Stimulated activated CD8-positive, alpha-beta memory T cell treated with anti-CD3 and anti-CD28 coated beads, Interleukin-2, amount 100 ng/mL, for 1 hour (primary cell): ENCODE data around the gene CRACR2B.

Experiments
- DNase-seq, 2 donors: peaks; one replicate each; pipeline ENCODE4 v3.0.0-alpha.2; 2020; ENCODE audit warnings: low read depth in 2 of 2

Gene CRACR2B

DNA sequence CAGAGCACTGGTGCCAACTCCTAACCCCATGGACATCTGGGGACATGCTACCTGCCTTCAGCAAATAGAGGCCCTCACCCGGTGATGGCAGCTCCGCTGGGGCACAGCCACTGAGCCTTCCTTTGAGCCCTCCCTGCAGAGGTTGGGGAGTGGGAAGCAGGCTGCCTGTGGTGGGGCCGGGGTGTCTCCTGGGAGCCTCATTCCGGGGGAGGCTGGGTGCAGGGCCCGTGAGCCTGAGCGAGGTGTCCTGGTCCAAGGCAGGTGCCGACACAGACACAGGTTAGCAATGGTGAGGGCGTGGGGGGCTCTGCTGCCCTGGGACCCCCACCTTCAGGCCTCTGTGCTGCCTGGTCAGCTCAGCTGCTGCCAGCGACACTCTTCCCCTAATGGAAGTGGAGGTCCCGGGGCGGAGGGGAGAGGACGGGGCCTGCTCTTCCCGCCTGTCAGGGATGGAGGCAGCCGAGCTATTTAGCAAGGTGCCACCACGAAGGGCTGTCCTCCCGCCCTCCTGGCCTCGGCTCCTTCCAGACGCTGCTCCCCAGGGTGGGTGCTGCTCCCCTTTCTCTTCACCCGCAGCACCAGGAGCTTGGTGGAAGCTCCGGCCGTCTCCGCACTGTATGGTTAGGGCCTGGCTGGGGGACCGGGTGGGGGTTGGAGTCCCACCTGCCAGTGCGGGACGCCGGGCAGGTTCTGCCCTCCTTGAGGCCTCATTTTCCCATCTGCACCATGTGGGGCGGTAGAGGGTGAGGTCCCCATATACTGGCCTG lies 26.1 kb downstream of the CRACR2B start:
- no peak for DNase-seq

- no peak for DNase-seq
Measured at GRCh38 chr11:854601-855329, 27.0 kb downstream of the CRACR2B start.

GRCh38 chr11:855330-855674 lies 27.6 kb downstream of the CRACR2B start:
- no peak for DNase-seq

DNA sequence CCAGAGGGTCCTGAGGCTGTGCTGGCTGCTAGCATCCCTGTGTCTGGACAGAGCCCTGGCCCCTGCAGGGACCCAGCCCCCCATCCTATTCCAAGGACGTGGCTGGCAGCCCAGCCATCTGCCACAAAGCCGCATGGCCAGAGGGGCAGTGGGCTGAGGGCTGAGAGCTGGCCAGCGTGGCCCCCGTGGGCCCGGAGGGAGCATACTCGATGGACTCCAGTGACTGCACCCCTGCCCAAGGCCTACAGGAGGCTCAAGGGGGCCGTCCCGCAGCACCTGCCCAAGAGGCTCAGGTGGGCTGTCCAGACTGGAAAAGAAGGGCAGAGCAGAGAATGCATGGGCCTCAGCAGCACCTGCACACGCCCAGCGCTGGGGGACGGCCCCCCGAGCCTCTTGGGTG lies 28.1 kb downstream of the CRACR2B start:
- no peak for DNase-seq

- no peak for DNase-seq
Measured at GRCh38 chr11:856397-856796, 28.7 kb downstream of the CRACR2B start.

DNA sequence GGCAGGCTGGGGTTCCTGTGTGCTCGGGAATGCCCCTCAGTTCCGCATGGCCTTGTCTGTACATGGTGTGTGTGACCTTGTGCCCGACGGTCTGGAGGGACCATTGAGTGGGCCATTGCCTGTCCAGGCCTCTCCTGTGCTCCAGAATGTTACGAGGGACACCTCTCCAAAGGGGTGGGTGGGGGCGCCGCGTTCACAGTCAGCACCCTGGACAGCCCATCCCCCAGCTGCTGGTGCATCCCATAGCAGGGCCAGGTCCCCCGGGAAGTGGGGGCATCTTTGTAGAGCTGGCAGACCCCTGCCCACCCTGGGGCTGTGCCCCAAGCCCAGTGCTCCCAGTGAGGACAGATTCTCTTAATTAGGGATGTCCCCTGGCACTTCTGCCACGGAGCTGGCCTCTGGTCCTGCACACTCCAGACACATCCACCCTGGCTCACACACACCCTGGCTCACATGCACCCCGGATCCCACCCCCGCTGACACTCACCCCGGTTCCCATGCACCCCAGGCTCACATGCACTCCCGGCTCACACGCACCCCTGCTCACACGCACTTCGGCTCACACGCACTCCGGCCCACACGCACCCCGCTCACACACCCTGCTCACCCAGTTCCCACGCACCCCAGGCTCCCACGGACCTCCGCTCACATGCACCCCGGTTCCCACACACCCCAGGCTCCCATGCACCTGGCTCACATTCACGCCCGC lies 30.5 kb downstream of the CRACR2B start:
- no peak for DNase-seq

- no peak for DNase-seq
Measured at GRCh38 chr11:858762-859339, 31.1 kb downstream of the CRACR2B start.

DNA sequence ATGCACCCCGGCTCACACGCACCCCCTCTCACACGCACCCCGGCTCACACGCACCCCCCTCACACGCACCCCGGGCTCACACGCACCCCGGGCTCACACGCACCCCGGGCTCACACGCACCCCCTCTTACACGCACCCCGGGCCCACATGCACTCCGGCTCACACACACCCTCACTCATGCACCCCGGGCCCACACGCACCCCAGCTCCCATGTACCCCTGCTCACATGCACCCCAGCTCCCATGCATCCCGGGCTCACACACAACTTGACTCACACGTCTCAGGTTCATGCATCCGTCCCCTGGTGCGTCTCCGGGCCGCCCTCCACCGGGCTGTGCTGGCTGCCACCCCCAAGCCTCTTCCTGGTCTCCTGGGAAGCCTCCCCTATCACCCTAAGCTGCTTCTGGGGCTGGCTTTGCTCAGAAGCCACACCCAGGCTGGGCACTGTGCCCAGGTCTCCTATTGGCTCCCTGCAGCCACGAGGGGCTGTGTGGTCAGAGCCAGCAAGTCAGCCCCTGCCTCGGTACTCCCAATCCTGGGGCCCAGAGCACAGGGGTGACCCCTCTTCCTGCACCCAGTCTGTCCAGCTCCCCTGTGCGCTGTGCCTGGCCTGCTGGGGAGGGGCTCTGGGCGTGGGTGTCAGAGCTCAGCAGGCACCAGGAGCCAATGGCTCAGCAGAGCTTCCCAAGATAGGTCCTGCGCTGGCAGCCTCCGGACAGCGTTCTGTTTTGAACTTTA lies 31.8 kb downstream of the CRACR2B start:
- no peak for DNase-seq

- no peak for DNase-seq
Measured at GRCh38 chr11:860234-861104, 32.8 kb downstream of the CRACR2B start.

DNA sequence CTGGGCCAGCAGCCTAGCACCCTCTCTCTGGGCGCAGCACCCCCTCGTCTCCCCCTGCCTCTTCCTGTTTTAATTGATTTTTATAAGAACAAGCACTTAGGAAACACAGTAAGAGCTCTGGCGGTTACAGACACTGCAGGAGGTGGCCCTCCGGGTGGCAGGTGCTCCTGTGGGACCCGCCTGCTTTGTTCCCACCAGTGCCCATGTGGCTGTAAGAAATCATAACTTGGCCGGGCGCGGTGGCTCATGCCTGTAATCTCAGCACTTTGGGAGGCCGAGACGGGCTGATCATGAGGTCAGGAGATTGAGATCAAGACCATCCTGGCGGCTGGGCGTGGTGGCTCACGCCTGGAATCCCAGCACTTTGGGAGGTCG lies 33.4 kb downstream of the CRACR2B start:
- no peak for DNase-seq

GRCh38 chr11:862081-862661 lies 34.5 kb downstream of the CRACR2B start:
- no peak for DNase-seq

DNA sequence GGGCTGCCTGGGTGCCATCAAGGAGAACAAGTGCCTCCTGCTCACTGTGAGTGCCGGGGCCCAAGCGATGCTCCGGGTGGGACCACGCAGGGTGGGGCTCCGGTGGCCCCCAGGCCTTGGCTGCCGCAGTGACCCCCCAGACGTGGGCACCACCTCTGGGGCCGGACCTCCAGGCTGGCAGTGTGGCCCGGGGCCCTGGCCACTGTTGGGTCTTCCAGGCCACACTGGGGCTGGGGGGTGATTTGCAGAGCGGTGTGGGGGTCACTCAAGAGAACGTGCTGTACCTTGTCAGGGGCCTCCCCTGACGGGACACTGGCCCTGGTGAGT lies 34.9 kb downstream of the CRACR2B start:
- DNase-seq = no peak

DNA sequence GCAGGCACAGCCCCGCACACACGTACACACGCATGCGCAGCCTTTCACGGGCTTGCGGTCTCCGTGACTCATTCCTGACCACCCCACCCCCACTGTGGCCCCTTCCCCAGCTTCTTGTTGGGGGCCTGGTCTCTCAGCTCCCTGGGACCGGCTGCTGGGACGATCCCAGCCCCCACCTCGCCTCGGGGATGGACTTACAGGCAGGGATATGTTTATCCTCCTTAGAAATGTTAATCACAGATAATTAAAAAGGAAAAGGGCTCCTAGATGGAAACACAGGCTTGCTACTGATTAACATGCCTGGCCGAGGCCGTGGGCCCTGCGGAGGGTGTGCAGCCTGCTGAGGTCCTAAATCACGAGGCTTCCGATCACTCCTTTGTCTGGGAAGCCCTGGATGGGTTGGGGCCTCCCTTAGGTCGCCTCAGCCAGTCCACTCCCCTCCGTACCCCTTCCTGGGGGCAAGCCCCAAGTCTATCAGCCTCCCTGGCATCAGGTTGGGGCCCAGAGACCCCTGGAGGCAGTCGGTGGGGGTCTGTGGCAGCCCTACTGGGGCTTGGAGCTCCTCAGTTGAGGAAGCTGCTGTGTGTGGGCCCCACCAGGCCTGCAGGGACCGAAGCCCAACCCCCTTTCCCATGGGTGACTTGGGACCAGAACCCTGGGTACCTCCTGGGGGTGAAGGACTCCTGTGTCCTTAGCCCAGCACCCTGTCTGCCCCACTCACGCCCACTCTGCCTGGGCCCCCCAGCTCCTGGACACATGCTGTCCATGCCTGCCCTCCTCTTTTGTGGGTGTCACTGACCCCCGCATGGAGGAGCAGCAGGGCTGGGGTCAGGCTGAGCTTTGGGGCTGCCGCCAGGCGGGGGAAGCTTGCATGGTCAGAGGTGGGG lies 35.5 kb downstream of the CRACR2B start:
- DNase-seq = no peak

- no peak for DNase-seq
Measured at GRCh38 chr11:863910-864827, 36.5 kb downstream of the CRACR2B start.

GRCh38 chr11:864898-865297 lies 37.2 kb downstream of the CRACR2B start:
- DNase-seq = no peak

DNA sequence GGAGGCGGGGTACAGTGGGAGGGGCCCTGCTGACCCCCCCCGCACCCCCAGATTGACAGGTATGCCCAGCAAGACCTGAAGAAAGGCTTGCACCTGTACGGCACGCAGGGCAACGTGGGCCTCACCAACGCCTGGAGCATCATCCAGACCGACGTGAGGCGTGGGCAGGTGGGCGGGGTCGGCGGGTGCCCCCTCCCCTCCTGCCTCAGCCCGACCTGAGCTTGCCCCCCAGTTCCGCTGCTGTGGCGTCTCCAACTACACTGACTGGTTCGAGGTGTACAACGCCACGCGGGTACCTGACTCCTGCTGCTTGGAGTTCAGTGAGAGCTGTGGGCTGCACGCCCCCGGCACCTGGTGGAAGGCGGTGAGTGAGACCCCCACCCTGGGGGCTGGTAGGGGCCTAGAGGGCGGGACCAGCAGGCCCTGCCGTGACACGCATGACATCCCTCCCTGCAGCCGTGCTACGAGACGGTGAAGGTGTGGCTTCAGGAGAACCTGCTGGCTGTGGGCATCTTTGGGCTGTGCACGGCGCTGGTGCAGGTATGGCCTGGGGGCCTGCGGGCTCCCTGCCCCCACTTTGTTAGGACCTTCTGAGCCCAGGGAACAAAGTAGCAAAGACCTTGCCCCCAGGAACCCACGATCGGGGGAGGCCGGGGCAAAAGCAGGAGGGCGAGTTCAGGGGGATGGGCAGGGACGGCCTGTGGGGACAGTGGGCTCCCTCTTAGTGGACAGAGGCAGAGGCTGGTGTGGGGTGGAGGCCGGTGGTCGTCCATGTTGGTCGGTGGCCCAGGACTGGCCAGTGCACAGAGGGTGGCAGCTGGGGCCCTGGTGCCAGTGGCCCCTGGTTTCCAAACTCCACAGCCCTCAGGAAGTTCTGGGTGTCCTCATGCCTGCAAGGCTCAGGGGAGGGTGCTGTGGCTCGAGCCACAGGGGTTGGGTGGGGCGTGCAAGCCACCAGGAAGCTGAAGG lies 38.0 kb downstream of the CRACR2B start:
- no peak for DNase-seq

DNA sequence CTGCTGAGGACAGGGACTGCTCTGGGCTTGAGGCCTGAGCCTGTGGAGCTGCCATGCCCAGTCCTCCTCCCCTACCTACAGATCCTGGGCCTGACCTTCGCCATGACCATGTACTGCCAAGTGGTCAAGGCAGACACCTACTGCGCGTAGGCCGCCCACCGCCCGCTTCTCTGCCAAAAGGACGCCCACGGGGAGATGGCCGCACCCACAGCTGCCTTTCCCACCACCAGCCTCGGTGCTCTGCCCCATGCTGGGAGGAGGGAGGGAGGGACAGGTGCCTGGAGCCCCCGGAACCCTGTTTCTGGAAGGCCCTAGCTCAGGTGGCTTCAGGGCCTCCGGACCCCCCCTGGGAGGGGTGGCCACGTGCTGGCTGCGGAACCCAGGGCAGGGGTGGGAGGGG lies 38.8 kb downstream of the CRACR2B start:
- DNase-seq = no peak
